TTC549 (cell line): ENCODE results near the gene NRGN.

Experiments used
- FAIRE-seq: peaks from 2 replicates; lab custom pipeline; 2012; peaks lifted over from hg19 to GRCh38; lab: Jason Lieb, UNC

Gene NRGN

GRCh38 chr11:124740277-124740882, 638 bp downstream of the NRGN start:
- FAIRE-seq = no peak

- FAIRE-seq = no peak
Measured at GRCh38 chr11:124742555-124742954, 2.8 kb downstream of the NRGN start.

- no peak for FAIRE-seq
Measured at GRCh38 chr11:124743050-124743449, 3.3 kb downstream of the NRGN start.

- FAIRE-seq = no peak
Measured at GRCh38 chr11:124745270-124745834, 5.6 kb downstream of the NRGN start.

GRCh38 chr11:124745835-124746620, 6.3 kb downstream of the NRGN start:
- no peak for FAIRE-seq

GRCh38 chr11:124746621-124747243, 7.0 kb downstream of the NRGN start:
- FAIRE-seq = no peak

- no peak for FAIRE-seq
Measured at GRCh38 chr11:124747406-124748099, 7.8 kb downstream of the NRGN start.

- FAIRE-seq = no peak
Measured at GRCh38 chr11:124748100-124748418, 8.3 kb downstream of the NRGN start.

- no peak for FAIRE-seq
Measured at GRCh38 chr11:124748481-124749343, 9.0 kb downstream of the NRGN start.

- FAIRE-seq = no peak
Measured at GRCh38 chr11:124749912-124750311, 10.2 kb downstream of the NRGN start.

GRCh38 chr11:124751391-124751740, 11.6 kb downstream of the NRGN start:
- no peak for FAIRE-seq

- FAIRE-seq = no peak
Measured at GRCh38 chr11:124751741-124752470, 12.2 kb downstream of the NRGN start, which contains the start of gene VSIG2. Gene VSIG2, minus strand, starts transcription at chr11:124752255. Its CDS starts 118 bp downstream, at chr11:124752137.

GRCh38 chr11:124752471-124753102, 12.8 kb downstream of the NRGN start:
- no peak for FAIRE-seq

- no peak for FAIRE-seq
Measured at GRCh38 chr11:124753205-124753604, 13.5 kb downstream of the NRGN start.

GRCh38 chr11:124753624-124754023, 13.9 kb downstream of the NRGN start:
- no peak for FAIRE-seq

GRCh38 chr11:124754309-124754708, 14.6 kb downstream of the NRGN start:
- FAIRE-seq = no peak

GRCh38 chr11:124754710-124755109, 15.0 kb downstream of the NRGN start:
- FAIRE-seq = no peak

GRCh38 chr11:124756033-124756752, 16.5 kb downstream of the NRGN start:
- FAIRE-seq = no peak

- FAIRE-seq = no peak
Measured at GRCh38 chr11:124756753-124757227, 17.0 kb downstream of the NRGN start.

- FAIRE-seq = no peak
Measured at GRCh38 chr11:124757320-124757719, 17.6 kb downstream of the NRGN start.
